Mesenteric fat pad (tissue), 1 donor: ENCODE results near the gene LRRC75A. TPM values are rescaled to one million over a fixed set of nuclear protein-coding genes. Genes with fewer than 3 reads are reported as not detected.
"Not testable (repeated sequence)": the region's sequence is repeated elsewhere in the genome, so short reads cannot be mapped to it uniquely, and the experiment has no call there.

Experiments
- DNase-seq: peaks from one replicate; pipeline ENCODE4 v3.0.0-alpha.2; 2020; ENCODE audit warnings: low spot score
- total RNA-seq: library from RNA; stranded (reverse); fragmentation: NEBNext Ultra II Directional; extraction: Animal tissue kit (Norgen Biotek cat#: 25700); gene quantifications from one replicate; pipeline ENCODE4 v1.2.1, GENCODE V29; 2021
- donor health status: DM: yes; HTN: yes; CAD: no.

LRRC75A gene
- total RNA-seq, 1 donor from 2014 or later: 3.1 TPM

DNA sequence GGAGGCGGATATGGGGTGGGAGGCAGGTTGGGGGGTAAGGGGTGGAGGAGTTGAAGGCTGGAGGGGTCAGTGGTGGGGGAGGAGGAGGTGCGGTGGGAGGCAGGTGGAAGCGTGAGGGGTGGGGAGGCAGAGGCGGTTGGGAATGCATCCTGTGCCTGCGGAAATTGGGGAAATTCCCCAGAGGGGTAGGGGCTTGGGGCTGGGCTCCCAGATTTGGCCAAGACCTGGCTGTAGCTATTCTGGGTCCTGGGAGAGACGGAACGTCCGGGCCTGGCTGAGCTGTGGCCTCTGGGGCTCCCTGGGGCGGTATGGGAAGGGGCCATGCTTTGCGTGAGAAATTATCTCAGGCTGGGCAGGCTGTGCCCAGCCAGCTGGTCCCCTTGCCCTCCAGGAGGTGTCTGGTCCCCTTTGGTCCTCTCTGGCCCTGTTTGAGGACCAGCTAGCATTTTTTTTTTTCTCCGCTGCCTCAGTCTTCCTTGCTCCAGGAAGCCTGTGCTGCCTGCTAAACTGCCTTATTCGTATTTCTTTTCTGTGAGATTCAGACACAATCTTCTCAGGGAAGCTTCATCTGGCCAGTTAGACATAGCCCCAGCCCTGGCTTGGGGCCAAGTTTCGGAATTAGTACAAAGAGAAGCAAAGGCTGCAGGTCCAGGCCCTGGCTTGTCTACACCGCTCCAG is 83.9 kb downstream of the LRRC75A start:
- no peak for DNase-seq

DNA sequence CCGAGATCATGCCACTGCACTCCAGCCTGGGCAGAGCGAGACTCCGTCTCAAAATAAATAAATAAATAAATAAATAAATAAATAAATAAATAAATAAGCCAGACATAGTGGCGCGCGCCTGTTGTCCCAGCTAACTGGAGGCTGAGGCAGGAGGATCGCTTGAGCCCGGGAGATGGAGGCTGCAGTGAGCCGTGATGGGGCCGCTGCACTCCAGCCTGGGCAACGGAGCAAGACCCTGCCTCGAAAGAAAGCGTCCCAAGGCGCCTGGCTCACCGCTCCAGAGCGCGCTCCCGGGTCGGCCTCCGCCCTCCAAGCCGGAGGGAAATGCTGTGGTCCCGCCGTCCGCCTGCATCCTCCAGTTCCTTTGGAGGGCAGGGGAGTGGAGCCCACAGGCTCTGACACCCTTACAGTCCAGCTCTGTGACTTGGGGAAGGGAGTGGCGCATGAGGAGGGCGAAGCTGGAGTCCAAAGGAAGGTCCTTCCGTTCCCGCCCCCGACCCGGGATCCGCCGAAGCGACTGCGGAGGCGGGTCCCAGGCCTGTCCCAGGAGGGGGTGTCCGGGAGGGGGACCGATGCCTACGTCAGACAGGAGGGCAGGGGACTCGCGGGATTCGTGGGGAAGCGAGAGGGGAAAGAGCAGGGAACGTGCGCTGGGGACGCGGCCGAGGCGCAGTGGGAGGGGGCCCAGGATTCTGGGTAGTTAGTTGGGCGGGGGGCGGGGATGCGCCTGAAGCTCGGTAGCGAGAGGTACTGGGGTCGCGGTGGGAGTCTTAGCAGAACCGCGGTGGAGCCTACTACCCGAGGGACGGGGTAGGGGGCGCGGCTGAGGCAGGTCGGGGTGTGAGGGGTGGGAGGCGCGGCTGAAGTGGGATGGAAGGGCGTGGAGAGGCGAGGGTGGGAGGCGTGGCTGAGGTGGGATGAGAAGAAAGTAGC is 85.0 kb downstream of the LRRC75A start:
- DNase-seq: no peak

DNA sequence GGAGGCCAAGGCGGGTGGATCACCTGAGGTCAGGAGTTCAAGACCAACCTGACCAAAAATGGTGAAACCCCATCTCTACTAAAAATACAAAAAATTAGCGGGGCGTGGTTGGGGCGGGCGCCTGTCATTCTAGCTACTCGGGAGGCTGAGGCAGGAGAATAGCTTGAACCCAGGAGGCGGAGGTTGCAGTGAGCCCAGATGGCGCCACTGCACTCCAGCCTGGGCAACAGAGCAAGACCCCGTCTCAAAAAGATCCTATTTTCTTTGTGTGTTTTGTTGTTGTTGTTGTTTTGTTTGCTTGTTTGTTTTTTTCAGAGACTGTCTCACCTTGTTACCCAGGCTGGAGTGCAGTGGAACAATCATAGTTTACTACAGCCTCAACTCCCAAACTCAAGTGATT is 88.1 kb downstream of the LRRC75A start:
- not testable (repeated sequence) for DNase-seq

DNA sequence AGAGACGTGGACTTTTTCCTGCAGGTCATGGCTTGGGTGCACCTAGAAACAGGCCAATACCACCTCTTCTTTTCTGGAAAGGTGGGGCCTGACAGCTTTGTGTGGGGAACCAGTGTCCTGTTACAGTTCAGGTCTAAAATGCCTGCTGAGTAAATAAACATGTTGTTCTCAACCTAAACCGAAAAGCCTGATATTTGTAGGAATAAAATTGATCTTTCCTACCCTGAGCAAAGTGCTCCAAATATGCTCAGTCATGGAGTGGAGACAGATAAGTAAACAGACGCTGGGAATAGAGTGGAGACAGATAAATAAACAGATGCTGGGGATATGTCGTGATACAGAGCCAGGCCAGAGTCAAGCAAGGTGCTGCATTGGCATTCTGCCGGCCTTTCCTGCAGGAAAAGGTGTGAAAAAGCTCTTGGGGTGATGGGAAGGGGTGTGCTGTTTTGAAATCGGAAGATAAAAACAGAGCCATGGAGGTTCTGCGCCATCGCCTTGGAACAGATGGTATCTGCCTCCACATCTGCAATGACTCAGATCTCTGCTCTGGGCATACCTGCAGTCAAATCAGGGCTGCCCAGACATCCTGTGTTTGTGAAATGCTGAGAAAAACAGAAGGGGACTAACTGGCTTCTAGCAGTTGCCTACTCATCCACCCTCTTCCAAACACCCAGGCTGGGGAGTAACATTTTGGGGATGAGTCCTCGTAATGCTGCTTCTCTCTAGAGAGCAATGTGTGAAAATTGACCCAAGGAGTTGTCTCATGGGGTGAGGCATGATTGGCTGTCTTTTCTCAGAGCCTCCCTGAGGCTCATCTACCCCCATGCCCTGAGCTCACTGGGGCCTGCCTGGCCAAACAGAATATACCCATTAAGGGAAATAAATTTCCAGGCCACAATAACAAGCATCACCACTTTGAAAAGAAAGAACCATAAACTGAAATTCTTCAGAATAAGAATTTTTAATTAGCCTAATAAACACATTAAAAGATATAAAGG is 93.4 kb downstream of the LRRC75A start:
- no peak for DNase-seq

DNA sequence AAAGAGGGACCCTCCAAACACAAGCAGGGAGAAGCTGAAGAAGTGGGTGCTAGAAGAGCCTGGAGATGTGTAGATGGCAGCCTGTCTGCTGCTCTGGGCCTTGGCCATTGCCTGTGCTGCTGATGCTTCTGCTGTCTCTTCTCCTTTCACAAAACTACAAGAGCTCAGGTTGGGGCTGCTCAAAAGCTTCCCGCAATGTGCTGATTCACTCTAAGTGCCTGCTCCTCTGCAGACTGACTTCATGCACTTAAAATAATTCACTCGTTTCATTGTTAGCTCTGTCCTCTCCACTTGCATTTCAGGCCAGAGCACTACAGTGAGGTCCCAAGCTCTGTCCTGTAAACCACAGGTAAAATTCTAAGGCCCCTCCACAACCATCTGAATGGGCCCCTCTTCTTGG is 95.3 kb downstream of the LRRC75A start:
- DNase-seq: not testable (repeated sequence)

DNA sequence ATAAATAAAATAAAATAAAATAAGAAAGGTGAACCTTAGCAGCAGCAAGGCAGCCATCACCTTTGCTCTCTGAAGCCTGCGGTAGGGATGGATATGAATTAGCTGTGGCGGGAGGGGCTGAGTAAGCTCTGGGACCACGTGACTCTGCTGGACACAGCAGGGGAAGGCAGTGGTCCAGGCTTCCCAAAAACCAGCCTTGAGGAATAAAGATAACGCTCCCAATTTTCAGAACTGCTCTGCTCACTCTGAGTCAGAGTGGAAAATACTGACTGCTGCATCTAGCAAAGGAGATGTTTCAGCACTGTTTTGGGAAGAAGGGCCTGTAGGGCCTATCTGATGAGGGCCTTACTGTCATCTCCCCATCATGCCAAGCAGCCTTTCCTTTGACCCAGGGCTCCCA is 96.1 kb downstream of the LRRC75A start:
- DNase-seq: not testable (repeated sequence)

DNA sequence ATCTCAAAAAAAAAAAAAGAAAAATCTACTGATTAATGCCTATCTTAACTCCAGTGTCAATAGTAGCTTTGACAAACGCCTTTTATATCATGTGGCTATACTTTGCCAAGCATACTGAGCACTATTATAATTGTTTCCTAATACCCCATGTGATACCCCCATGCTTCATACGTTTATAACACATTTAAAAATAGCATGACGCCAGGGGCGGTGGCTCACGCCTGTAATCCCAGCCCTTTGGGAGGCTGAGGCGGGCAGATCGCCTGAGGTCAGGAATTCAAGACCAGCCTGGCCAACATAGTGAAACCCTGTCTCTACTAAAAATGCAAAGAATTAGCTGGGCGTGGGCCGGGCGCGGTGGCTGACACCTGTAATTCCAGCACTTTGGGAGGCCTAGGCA is 99.5 kb downstream of the LRRC75A start:
- not testable (repeated sequence) for DNase-seq

Other genes starting within 250 kb of the LRRC75A start
- 26.1 TPM for gene CENPV, start 138.7 kb downstream of the LRRC75A start, total RNA-seq
- gene UBB, start 111.1 kb downstream of the LRRC75A start, total RNA-seq: 967 TPM
- gene TRPV2, start 76.6 kb downstream of the LRRC75A start, total RNA-seq: 43.7 TPM
- gene ZNF287, start 77.0 kb upstream of the LRRC75A start, total RNA-seq: 6.6 TPM
- gene ZNF624, start 161.7 kb upstream of the LRRC75A start, total RNA-seq: 3.2 TPM
- 9.5 TPM for gene CCDC144A, start 198.0 kb upstream of the LRRC75A start, total RNA-seq